Adrenal gland (tissue), 12 donors: ENCODE measurements around the gene ACTR3. TPM values are rescaled to one million over a fixed set of nuclear protein-coding genes. Genes with fewer than 3 reads are reported as not detected.

Source experiments
- DNase-seq, 7 donors: peaks; one replicate each; pipeline ENCODE4 v3.0.0-alpha.2; 2019 to 2020
- H3K27ac ChIP-seq, 5 donors: fragments of 200-600 bp; sonication (generic) in 4 of 5; 1 replicate in 3 of 5; 2 replicates in 2 of 5; pipeline versions ENCODE4 v1.5.1 to v1.8.0; 2016 to 2020; ENCODE audit warnings: mild to moderate bottlenecking in 1 of 5
- H3K27me3 ChIP-seq: fragments of 200-600 bp; 2 replicates; pipeline ENCODE4 v1.8.0; 2021
- H3K36me3 ChIP-seq, 2 donors: fragments of 200-600 bp; replicated peaks in 1 of 2; 1 replicate in 1 of 2; 2 replicates in 1 of 2; pipeline versions ENCODE4 v1.5.1 to v1.8.0; 2018 to 2022
- H3K4me1 ChIP-seq, 2 donors: fragments of 200-600 bp; replicated peaks in 1 of 2; 1 replicate in 1 of 2; 2 replicates in 1 of 2; pipeline versions ENCODE4 v1.5.1 to v1.8.0; 2018 to 2021
- H3K4me3 ChIP-seq, 4 donors: fragments of 200-600 bp; sonication (generic) in 3 of 4; one replicate each; pipeline ENCODE4 v1.5.1; 2016 to 2018
- H3K9me3 ChIP-seq, 3 donors: fragments of 200-600 bp; sonication (generic) in 1 of 3; replicated peaks in 1 of 3; 1 replicate in 2 of 3; 2 replicates in 1 of 3; pipeline versions ENCODE4 v1.5.1 to v1.8.0; 2016 to 2021
- CTCF ChIP-seq, 6 experiments: fragments of 450-650 bp in 4 of 6; fragments of 200-600 bp in 2 of 6; sonication (generic) in 1 of 6; IDR thresholded peaks; 1 replicate in 5 of 6; 2 replicates in 1 of 6; pipeline versions ENCODE4 v1.5.1 to v1.8.0; 2016 to 2021; ENCODE audit warnings: antibody characterized with exemption in 6 of 6, mild to moderate bottlenecking in 2 of 6, moderate library complexity in 1 of 6
- POLR2A ChIP-seq, 2 donors: fragments of 450-650 bp; IDR thresholded peaks; one replicate each; pipeline ENCODE4 v1.6.1; 2017; ENCODE audit warnings: antibody characterized with exemption in 2 of 2, mild to moderate bottlenecking in 2 of 2, moderate library complexity in 1 of 2
- WGBS, 4 donors: extraction: QIAGEN DNeasy Blood & Tissue Kit in 2 of 4; methylation state at CpG; one replicate each; pipeline versions ENCODE4 v1.1.5 to v1.1.7; 2013 to 2017; 5-methylcytosine and 5-hydroxymethylcytosine counted together
- intact Hi-C, 2 donors: fragments of 100-400 bp; cut with DNase I; formaldehyde crosslinking; loops; one replicate each; pipeline versions ENCODE4 v1.14.1 to v1.15.0; 2022 to 2023
- polyA plus RNA-seq, 3 donors: library from polyadenylated mRNA; stranded (reverse); fragments of 200-250 nt in 2 of 3; fragments of 350-450 nt in 1 of 3; fragmentation: Illumina TruSeq in 1 of 3; extraction: RNeasy Lipid Tissue Mini Kit (QIAGEN cat#74804) in 1 of 3; gene quantifications; one replicate each; pipeline ENCODE4 v1.2.3, GENCODE V29; 2013 to 2014
- total RNA-seq, 9 donors: library from RNA; depleted of rRNA in 4 of 9; stranded (reverse); fragments of >200 nt in 4 of 9; fragments of 120-200 nt in 1 of 9; fragmentation: NEBNext Ultra II Directional in 1 of 9; extraction: Animal tissue kit (Norgen Biotek cat#: 25700) in 1 of 9; gene quantifications; one replicate each; pipeline versions ENCODE4 v1.1.0 to v1.2.4, GENCODE V29; 2013 to 2023
- donor health status: healthy with polysubstance abuse.
- donor health status: Bipolar disorder and iron deficiency.
- donor health status: DM: yes; HTN: yes; CAD: no.
- donor health status: DM: no; HTN: no; CAD: no.
- donor health status: DM: no; HTN: no; CAD: no.
- donor health status: DM: yes; HTN: yes; CAD: no.

Gene ACTR3
- total and polyA plus RNA-seq, 12 donors, result 28.1 to 530 (median 219) TPM

- 61 to 70% (median 64%) methylated on average over 3 of the region's 3 CpGs for WGBS, 4 donors
- Histone ChIP-seq H3K9me3 (no peaks in the 10 kb centered on the region), H3K27ac (no peak overlapping the region), H3K4me1 (peaks cover 0 to 6% of the 10 kb centered on the region in 2 donors), H3K4me3 (no peak overlapping the region), H3K36me3 (peaks cover 0 to 21% of the 10 kb centered on the region in 2 donors), H3K27me3 (no peaks in the 10 kb centered on the region)
- no peak for DNase-seq
- intact Hi-C loops, result no loop called here
- no peak for TF ChIP-seq CTCF (IDR thresholded peaks at IDR 0.05)
- TF ChIP-seq POLR2A (IDR thresholded peaks at IDR 0.05), result no peak
Measured at GRCh38 chr2:113920996-113921395, 31.1 kb downstream of the ACTR3 start.

GRCh38 chr2:113922335-113922734, 32.4 kb downstream of the ACTR3 start:
- no peak for DNase-seq
- Histone ChIP-seq H3K27ac (no peak overlapping the region), H3K9me3 (no peaks in the 10 kb centered on the region), H3K4me1 (no peaks in the 10 kb centered on the region), H3K27me3 (no peaks in the 10 kb centered on the region), H3K36me3 (peaks cover 0 to 18% of the 10 kb centered on the region in 2 donors), H3K4me3 (no peak overlapping the region)
- intact Hi-C loops, result no loop called here
- WGBS, 4 donors, result 93 to 96% (median 94%) methylated on average over 6 of the region's 6 CpGs
- TF ChIP-seq CTCF (IDR thresholded peaks at IDR 0.05) (no peak), POLR2A (IDR thresholded peaks at IDR 0.05) (no peak)

GRCh38 chr2:113922784-113923183, 32.9 kb downstream of the ACTR3 start:
- Histone ChIP-seq H3K4me1 (no peaks in the 10 kb centered on the region), H3K4me3 (no peak overlapping the region), H3K36me3 (peaks cover 0 to 16% of the 10 kb centered on the region in 2 donors), H3K27ac (no peak overlapping the region), H3K27me3 (no peaks in the 10 kb centered on the region), H3K9me3 (no peaks in the 10 kb centered on the region)
- intact Hi-C loops, result no loop called here
- no peak for DNase-seq
- WGBS, 4 donors, result 59 to 92% (median 88%) methylated on average over 3 of the region's 3 CpGs
- no peak for TF ChIP-seq POLR2A (IDR thresholded peaks at IDR 0.05)
- TF ChIP-seq CTCF (IDR thresholded peaks at IDR 0.05), result no peak

- H3K9me3 ChIP-seq, result no peaks in the 10 kb centered on the region
- TF ChIP-seq CTCF (IDR thresholded peaks at IDR 0.05), result no peak
- no peak for TF ChIP-seq POLR2A (IDR thresholded peaks at IDR 0.05)
- H3K4me3 ChIP-seq, result no peak overlapping the region
- WGBS, 4 donors, result 74 to 85% (median 77%) methylated on average over 6 of the region's 6 CpGs
- H3K27ac ChIP-seq, result no peak overlapping the region
- no peaks in the 10 kb centered on the region for H3K27me3 ChIP-seq
- intact Hi-C loops, result no loop called here
- H3K4me1 ChIP-seq, result no peaks in the 10 kb centered on the region
- DNase-seq, result no peak
- H3K36me3 ChIP-seq, result peaks cover 0 to 9% of the 10 kb centered on the region in 2 donors
Measured at GRCh38 chr2:113925884-113926283, 36.0 kb downstream of the ACTR3 start.
